ENCODE results near the gene EPHB6. TPM values are rescaled to one million over a fixed set of nuclear protein-coding genes. Genes with fewer than 3 reads are reported as not detected.

EPHB6 gene
- total RNA-seq, 1 donor: 11.0 TPM

DNA sequence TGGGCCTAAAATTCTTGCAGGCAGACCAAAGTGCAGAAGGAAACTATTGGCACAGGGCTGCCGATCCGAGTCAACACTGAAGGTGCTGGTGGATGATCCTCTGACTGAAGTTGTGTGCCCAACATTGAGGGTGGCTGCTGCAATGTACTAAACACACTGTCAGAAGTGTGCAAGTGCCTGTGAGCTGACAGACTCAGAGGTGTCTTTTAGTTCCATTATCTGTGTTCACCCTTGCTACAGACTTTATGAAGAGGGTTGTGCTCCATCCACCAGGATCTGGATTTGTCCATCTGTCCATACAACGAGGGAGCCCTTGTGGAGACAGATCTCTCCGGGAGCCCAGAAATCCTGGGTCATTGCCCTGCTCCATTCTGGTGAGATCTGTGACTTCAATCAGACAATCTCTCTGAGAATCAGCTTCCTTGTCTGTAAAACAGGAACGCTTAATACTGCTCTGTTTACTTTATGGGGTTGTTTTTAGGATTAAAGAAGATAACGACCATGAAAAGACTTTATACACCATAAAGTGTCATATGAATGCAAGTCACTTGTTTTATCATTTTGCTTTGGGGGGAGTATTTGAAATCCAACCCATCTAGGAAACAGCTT, 40.2 kb downstream of the EPHB6 start:
- DNase-seq (ENCODE audit: low read depth): no peak
- no peak overlapping the region for H3K4me3 ChIP-seq (ENCODE audit: low read depth, low read length)
- TF ChIP-seq, protein P1, sequence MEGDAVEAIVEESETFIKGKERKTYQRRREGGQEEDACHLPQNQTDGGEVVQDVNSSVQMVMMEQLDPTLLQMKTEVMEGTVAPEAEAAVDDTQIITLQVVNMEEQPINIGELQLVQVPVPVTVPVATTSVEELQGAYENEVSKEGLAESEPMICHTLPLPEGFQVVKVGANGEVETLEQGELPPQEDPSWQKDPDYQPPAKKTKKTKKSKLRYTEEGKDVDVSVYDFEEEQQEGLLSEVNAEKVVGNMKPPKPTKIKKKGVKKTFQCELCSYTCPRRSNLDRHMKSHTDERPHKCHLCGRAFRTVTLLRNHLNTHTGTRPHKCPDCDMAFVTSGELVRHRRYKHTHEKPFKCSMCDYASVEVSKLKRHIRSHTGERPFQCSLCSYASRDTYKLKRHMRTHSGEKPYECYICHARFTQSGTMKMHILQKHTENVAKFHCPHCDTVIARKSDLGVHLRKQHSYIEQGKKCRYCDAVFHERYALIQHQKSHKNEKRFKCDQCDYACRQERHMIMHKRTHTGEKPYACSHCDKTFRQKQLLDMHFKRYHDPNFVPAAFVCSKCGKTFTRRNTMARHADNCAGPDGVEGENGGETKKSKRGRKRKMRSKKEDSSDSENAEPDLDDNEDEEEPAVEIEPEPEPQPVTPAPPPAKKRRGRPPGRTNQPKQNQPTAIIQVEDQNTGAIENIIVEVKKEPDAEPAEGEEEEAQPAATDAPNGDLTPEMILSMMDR (IDR thresholded peaks at IDR 0.05; ENCODE audit: insufficient read depth, low read length): no peak

DNA sequence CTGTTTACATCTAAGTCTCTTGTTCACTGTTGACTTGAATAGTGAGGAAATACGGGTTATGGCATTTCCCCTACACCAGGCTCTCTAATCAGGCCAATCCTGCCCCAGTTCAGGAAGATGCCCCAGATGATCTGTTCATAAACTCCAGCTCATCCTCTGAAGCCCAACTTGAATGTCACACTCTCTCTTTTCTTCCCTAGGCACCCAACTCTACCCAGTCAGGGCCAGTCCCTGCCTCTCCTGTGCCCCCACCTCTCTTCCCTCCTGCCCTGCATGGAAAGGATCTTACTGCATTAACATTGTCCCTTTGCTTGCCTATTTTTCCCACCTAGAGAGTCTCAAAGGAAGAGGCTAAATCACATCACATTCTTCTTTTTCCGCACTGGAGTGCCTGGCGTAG, 41.3 kb downstream of the EPHB6 start:
- H3K4me3 ChIP-seq (ENCODE audit: low read depth, low read length): no peak overlapping the region
- no peak for DNase-seq (ENCODE audit: low read depth)
- TF ChIP-seq, protein P1 (IDR thresholded peaks at IDR 0.05; ENCODE audit: insufficient read depth, low read length): no peak

DNA sequence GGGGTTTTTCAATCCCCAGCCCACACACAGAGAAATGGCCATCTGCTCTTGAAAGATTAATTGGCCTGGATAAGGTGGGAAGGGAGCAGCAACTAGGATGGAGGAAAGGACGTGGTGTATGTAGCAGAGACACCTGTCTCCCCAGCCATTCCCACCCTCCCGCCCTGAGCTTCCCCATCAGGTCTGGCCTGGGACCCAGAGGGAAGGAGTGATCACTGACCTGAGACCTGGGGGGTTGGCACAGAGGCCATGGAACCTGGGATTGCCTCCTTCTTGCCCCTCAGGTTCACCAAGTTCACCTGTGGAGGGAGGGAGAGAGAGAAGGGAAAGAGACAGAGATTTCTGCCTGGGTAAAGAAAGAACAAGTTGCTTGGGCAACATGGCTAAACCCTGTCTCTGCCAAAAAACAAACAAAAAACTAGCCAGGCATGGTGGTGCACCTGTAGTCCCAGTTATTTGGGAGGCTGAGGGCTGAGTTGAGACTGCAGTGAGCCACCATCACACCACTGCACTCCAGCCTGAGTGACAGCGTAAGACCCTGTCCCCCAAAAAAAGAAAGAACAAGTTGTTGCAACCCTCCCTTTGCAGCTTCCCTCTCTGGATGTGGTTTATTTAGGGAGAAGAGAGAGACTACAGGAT, 42.0 kb downstream of the EPHB6 start:
- H3K4me3 ChIP-seq (ENCODE audit: low read depth, low read length): no peak overlapping the region
- TF ChIP-seq, protein P1 (IDR thresholded peaks at IDR 0.05; ENCODE audit: insufficient read depth, low read length): no peak
- no peak for DNase-seq (ENCODE audit: low read depth)

DNA sequence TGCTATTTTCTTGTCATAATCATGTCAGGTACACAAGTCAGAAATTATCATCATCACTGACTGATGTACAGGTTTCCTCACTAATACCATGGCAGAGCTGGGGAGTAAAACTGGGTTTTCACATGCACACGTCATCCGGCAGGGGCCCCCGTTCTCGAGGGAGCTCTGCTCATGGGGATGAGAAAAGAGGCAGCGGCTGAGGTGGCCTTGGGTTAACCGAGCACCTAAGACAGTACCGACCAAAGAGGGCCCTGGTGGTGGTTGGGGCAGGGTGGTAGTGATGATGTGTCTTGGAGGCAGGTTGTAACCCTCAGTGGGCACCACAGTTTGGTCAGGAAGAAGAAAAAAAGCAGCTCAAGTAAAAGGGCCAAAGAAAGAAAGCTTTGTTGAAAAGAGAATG, 42.8 kb downstream of the EPHB6 start:
- TF ChIP-seq, protein P1 (IDR thresholded peaks at IDR 0.05; ENCODE audit: insufficient read depth, low read length): no peak
- DNase-seq (ENCODE audit: low read depth): no peak
- H3K4me3 ChIP-seq (ENCODE audit: low read depth, low read length): no peak overlapping the region

DNA sequence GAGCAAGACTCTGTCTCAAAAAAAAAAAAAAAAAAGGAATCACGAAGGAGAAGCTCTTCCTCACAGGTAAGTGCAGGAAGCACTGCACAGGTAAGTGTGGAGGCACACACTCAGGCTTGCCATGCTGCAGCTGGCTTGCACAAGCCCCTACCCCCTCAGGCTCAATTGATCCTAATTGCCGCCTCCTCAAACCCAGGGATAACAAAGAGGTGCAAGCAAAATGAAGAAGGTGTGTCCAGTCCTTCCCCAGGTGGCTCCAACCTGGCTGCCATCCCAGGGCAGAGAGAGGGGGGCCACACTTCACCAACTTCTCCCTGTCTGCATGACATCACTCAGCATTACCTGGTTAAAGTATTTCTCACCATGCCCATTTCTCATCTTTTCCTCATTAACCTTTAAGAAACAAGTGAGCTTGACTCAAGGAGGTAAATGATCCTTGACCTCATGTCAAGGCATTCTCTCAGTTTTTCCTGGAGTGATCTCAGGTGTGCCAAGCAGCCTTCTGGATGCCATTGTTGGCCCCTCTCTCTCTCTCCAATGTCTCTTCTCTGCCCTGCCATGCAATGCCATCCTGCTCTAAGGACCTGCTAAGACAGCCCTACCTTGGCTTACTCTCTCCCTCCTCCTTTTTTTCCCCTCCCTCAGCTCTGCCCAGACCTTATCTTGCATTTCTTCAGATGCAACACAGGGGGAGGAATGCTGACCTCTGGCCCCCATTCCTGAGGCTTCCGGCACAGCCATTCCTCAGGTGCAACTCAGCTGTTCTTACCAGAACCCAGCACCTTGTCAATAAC, 43.7 kb downstream of the EPHB6 start:
- TF ChIP-seq, protein P1 (IDR thresholded peaks at IDR 0.05; ENCODE audit: insufficient read depth, low read length): no peak
- DNase-seq (ENCODE audit: low read depth): no peak
- H3K4me3 ChIP-seq (ENCODE audit: low read depth, low read length): no peak overlapping the region

DNA sequence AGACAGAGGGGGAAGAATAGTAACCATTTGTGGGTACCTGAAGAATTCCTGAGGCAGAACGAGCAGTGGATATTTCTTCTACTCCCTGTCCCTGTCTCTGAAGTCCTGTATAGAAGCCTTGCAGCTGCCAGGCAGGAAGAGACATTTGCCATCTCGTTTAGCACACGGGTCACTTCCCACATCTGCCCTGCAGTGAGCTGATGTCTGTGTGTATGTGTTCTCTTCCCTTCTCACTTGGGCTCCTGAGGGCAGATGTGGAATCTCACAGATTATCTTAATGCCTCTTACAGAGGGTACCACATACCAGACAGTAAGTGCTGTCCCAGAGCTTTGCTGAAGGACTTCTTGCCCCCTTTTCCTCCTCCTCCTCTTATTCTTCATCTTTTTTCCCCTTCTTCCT, 44.8 kb downstream of the EPHB6 start:
- H3K4me3 ChIP-seq (ENCODE audit: low read depth, low read length): no peak overlapping the region
- DNase-seq (ENCODE audit: low read depth): no peak
- TF ChIP-seq, protein P1 (IDR thresholded peaks at IDR 0.05; ENCODE audit: insufficient read depth, low read length): no peak
